GM18861 (cell line): ENCODE measurements around the gene AGPAT3.
A peak's percentile ranks its signal among the peaks of the same experiment; 100 is the strongest.
"Not testable (repeated sequence)": the region's sequence is repeated elsewhere in the genome, so short reads cannot be mapped to it uniquely, and the experiment has no call there.

Experiments used
- ATAC-seq: cut with Tn5 transposase; IDR thresholded peaks from one replicate; pipeline ENCODE4 v1.9.1; 2021; ENCODE audit not compliant: unreplicated experiment

The AGPAT3 gene

DNA sequence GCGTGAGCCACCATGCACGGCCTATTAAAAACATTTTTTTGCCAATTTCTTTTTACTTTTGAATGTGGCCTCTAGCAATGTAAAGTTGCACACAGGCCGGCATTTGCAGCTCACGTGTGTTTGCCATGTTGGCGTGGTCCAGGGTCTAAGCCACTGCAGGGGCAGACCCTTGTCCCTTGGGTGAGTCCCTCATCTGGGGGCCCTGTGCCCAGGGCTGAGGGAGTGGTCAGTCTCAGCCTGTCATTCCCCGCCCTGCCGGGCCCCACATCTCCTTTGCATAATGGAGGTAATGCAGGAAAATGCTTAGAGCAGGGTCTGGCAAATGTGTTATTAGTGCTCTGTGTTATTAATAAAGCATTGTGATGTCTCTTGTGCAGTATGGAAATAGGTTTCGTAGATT lies 16.9 kb downstream of the AGPAT3 start:
- ATAC-seq: no peak

DNA sequence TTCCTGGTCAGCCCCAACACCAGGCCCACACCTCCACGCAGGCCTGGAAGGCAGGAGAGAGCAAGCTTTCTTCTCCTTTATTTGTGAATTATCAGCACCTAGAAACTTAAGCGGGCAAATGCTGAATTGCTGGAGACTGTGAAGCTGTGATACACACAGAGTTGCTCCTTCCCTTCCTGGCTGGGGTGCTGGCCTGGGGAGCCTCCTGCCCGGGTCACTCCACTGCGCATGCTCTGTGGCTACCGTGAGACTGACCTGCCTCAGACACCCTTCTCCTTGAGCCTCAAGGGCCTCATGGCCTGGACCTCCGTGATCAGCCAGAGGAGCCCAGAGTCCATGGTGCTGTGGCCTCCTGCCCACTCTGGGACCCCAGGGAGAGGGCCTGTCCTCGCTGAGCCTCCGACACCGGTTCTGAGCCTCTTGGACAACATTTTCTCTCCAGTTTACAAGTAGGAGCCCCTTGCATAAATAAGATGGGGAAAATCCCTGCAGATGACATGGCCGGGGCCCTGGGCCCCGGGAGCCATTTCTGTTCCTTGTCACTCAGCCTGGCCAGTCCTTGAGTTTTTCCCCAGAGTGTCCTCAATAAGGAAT lies 18.0 kb downstream of the AGPAT3 start:
- ATAC-seq: no peak

DNA sequence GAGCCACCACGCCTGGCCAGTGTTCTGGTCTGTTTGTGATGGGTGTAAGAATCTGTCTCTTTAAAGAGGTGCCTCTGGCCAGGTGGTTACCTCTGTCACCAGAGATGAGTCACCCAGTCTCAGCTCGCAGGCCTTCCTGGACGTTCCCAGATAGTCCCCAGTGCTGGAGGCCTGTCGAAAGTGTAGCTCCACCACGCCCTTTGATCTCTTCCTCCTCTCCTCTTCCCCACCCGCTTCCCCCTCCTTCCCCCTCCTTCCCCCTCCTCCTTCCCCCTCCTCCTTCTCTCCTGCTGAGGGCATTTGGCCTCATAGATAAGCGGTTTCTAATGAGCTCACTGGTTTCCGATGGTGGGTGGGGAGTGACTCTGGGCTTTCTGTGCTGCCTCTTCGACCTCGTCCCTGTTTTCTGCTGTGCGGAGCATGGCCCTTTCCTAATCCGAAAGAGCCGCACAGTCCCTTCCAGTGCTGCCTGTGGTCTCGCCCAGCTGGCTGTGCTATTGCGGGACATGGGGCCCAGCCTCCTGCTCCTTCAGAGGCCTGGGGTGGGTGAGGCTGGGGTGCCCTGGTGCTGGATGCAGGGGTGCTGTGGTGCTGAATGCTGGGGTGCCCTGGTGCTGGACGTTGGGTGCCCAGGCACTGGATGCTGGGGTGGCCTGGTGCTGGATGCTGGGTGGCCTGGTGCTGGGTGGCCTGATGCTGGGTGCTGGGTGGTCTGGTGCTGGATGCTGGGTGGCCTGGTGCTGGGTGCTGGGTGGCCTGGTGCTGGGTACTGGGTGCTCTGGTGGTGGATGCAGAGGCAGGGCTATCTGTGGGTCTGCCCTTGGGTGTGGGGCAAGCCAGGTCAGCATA lies 19.2 kb downstream of the AGPAT3 start:
- no peak for ATAC-seq

DNA sequence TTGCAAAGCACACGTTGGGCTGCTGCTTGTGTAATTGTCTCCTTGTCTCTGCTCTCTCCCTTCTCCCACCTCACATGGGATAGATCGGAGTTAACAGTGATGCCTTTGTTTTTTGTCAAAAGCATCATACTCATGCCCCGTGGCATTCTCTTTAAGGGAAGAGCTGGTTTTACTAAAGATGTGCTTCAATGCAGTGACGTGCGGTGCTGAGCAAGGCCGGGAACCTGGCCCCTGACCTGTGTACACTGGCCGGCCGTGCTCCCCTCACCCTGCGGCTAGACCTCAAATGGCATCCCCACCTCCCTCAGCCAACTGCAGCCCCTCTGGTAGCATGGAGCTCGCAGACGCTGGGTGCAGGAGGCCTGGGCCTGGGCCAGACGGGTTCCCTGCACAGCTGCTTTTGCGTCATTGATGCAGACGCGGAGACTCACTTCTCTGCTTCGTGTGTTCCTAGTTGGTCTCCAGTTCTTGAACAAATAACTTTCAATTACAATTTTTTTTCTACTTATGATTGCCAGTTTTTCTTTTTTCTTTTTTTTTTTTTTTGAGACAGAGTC lies 19.9 kb downstream of the AGPAT3 start:
- ATAC-seq: no peak

DNA sequence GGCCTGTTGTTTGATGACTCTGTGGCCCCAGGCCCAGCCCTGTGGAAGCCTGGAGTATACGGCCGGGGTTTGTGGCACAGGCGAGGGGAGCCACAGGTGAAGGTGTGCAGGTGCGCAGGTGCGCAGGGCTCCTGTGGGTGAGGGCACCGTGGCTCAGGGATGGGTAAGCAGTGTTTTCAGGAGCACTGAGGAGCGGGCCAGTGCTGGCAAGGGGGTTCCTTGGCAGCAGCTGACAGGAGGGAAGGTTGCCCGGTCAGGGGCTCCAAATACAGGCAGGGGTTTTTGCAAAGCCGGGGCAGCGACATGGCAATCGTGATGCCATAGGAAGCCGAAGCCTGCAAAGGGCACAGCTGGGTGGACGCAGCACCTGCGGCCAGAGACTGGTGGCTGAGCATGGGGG lies 20.7 kb downstream of the AGPAT3 start:
- ATAC-seq: no peak

DNA sequence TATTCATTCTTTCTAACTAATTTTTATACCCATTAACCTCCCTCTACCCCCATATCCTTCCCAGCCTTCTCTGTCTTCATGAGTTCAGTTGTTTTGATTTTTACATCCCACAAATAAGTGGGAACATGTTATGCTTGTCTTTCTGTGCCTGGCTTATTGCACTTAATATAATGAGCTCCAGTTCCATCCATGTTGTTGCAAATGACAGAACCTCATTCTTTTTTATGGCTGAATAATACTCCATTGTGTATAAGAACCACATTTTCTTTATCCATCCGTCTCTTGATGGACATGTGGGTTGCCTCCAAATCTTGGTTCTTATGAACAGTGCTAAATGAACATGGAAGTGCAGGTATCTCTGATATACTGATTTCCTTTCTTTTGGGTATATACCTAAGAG lies 21.5 kb downstream of the AGPAT3 start:
- no peak for ATAC-seq

DNA sequence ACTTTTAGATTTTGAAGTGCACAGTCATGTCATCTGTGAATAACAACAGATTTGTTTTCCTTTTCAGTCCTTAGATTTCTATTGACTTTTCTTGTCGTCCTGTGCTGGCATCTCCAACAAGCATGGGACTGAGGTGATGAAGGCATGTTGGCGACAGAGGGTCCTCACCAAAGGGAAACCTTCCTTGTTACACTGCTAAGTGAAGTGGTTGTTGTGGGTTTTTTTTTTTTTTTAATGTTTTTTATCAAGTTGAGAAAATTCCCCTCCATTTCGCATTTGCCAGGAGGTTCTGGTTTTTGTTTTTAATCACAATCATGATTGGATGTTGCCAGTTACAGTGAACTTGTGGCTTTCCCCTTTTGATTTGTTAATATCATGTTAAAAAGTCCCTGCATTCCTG lies 24.0 kb downstream of the AGPAT3 start:
- no peak for ATAC-seq

DNA sequence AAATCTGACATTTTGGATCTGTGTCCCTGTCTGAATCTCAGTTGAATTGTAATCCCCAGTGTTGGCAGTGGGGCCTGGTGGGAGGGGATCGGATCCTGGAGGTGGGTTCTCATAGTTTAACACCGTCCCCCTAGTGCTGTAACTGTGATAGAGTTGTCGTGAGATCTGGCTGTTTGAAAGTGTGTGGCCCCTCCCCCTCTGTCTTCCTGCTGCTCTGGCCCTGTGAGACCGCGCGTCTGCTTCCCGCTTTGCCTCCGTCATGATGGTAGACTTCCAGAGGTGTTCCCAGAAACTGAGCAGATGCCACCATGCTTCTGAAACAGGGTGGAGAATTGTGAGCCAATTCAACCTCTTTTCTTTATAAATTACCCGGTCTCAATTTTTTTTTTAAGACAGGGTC lies 25.0 kb downstream of the AGPAT3 start:
- ATAC-seq: no peak

DNA sequence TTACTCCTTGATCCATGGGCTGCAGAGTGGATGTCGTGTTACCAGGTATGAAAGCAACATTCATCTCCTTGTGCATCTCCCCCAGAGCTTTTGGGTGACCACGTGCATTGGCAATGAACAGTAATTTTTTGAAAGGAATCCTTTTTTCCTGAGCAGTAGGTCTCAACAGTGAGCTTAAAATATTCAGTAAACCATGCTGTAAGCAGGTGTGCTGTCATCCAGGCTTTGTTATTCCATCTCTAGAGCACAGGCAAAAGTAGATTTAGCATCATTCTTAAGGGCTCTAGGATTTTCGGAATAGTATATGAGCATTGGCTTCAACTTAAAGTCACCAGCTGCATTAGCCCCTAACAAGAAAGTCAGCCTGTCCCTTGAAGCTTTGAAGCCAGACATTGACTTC lies 27.3 kb downstream of the AGPAT3 start:
- no peak for ATAC-seq

DNA sequence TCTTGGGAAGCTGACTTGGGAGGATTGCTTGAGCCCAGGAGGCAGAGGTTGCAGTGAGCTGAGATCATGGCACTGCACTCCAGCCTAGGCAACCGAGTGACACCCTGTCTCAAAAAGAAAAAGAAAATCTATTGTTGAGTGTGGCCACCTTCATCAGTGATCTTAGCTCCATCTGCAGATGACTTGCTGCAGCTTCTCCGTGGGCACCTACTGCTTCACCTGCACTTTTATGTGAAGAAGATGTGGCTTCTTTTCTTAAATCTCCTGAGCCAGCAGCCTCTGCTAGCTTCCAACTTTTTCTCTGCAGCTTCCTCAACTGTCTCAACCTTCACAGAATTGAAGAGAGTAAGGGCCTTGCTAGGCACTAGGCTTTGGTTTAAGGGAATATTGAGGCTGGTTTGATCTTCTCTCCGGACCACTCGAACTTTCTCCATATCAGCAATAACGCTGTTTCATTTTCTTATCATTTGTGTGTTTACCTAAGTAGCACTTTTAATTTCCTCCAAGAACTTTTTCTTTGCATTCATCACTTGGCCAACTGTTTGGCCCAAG lies 28.0 kb downstream of the AGPAT3 start:
- peak; percentile 12 for ATAC-seq

DNA sequence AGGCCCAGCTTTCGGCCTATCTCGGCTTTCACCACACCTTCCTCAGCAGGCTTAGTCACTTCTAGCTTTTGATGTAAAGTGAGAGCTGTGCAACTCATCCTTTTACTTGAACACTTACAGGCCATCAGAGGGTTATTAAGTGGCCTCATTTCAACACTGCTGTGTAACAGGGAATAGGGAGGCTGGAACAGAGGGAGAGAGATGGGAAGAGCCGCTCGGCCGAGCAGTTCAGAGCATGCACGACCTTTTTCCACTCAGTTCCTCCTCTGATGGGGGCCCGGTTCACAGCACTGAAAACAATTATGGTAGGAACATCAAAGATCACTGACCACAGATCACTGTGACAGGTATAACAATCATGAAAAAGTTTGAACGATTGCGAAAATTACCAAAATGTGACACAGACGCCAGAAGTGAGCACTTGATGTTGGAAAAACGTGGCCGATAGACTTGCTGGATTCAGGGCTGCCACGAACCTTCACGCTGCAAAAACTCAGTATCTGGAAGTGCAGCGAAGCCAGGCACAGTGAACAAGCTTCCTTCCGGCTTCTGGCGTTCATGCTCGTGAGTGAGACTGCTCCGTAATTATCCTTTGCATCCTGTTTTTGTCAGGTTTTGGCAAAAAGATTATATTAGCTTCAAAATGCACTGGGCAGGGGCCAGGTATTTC lies 28.6 kb downstream of the AGPAT3 start:
- peak; percentile 57 for ATAC-seq

DNA sequence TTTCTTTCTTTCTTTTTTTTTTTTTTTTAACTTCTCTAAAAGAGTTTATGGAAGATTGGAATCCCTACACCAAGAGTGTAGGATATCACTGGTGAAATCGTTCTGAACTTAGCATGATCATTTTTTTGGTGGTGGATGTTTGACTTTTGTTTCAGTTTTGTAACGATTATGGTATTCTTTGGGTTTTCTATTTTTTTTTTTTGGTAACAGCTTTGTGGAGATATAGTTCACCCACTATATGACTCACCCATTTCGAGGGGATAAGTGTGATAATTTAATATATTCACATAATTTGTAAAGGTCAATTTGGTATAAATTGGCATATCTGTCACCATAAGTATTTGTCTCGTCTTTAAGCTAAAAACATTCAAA lies 29.2 kb downstream of the AGPAT3 start:
- no peak for ATAC-seq

DNA sequence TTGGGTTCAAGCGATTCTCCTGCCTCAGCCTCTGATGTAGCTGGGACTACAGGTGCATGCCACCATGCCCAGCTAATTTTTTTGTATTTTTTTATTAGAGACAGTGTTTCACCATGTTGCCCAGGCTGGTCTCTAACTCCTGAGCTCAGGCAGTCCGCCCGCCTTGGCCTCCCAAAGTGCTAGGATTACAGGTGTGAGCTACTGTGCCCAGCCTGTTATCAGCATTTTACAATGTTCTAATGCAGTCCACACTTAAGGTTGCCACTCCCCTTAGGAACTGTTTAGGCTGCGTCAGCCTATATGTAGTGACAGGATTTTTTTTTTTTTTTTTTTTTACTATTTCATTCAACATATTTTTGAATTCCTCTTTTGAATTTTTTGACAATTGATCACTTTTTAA lies 30.2 kb downstream of the AGPAT3 start:
- ATAC-seq: no peak

DNA sequence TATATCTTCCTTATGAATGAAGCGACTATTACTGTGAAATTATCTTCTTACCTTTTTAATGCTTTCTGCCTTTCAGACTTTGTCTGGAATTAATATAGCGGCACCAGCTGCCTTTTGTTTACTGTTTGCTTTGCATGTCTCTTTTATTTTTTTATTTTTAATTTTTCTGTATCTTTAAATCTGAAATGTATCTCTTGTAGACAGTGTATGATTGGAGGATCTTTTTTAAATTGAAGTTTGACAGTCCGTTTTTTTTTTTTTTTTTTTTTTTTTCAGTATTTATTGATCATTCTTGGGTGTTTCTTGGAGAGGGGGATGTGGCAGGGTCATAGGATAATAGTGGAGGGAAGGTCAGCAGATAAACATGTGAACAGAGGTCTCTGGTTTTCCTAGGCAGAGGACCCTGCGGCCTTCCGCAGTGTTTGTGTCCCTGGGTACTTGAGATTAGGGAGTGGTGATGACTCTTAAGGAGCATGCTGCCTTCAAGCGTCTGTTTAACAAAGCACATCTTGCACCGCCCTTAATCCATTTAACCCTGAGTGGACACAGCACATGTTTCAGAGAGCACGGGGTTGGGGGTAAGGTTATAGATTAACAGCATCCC lies 31.8 kb downstream of the AGPAT3 start:
- not testable (repeated sequence) for ATAC-seq

DNA sequence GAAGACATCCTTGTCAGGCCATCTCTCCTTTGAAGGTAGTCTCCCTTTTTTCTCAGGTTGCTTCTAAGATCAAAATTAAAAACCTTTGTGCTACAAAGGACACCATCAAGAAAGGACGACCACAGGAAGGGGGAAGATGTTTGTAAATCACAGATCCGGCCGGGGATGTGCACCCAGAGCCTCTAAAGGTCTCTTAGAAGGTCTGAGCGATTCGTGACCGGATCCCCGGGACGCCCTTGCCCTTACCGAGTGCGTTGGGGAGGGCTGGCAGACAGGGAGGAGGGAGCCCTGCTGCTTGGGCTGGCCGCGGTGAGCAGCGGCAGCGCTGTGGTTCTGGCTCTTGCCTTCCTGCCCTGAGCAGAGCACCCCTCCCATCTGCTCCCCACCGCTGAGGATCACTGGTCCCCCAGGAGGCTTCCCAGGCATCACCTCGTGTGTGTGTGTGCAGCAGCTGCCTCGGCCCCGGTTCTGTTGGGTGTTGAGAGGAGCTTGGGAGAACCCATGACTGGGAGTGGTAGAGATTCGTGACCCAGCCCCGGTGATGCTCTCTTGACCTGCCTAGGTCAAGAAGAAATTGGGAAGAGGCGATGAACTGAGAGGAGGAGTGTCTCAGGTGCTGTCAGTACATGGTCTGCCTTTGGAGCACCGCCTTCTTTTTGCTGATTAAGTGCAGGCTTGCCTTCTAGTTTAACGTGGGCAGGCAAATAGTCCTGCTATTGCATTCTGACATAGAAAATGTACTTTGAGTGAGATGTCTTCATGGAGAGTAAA lies 34.5 kb downstream of the AGPAT3 start:
- ATAC-seq: no peak

DNA sequence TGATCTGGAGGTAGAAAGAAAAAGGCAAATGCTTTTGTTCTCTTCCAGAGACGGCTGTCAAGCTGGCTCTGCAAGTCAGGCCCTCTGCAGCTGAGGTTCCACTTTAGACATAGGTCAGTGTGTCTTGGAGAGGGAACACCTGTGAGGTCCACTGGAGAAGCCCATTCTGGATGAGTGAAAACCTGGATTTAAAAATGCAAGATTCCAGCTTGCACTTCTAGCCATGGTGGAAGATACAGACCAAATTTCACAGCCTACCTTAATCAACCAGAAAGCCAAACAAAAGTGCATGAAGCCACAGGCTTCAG lies 35.0 kb downstream of the AGPAT3 start:
- no peak for ATAC-seq

DNA sequence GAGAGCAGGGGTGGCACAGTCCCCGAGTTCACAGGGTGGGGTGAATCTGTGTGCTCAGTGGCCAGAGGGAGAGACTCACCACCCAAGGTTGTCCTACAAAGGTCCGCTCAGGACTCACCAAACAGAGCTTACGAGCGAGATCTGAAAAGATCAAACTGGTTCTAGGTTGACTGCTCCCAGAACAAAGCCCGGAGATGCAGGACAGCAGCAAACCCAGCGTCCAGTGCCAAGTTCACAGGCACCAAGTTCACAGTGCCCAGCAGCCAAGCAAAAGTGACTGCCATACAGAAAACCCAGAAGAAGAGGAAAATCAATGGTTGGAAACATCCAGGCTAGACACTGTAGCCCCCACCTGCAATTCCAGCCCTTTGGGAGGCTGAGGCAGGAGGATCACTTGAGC lies 35.7 kb downstream of the AGPAT3 start:
- ATAC-seq: no peak

DNA sequence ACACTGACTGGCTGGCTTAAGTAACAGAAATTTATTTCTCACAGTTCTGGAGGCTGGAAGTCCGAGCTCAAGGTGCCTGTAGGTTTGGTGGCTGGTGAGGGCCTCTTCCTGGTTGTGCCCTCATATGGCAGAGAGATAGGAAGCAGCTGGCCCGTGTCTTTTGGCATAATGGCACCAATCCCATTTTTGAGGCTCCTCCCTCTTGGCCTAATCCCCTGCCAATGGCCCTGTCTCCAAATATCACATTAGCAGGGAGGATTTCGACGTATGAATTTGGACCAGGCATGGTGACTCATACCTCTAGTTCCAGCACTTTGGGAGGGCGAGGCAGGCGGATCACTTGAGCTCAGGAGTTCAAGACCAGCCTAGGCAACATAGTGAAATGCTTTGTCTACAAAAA lies 37.4 kb downstream of the AGPAT3 start:
- ATAC-seq: no peak

DNA sequence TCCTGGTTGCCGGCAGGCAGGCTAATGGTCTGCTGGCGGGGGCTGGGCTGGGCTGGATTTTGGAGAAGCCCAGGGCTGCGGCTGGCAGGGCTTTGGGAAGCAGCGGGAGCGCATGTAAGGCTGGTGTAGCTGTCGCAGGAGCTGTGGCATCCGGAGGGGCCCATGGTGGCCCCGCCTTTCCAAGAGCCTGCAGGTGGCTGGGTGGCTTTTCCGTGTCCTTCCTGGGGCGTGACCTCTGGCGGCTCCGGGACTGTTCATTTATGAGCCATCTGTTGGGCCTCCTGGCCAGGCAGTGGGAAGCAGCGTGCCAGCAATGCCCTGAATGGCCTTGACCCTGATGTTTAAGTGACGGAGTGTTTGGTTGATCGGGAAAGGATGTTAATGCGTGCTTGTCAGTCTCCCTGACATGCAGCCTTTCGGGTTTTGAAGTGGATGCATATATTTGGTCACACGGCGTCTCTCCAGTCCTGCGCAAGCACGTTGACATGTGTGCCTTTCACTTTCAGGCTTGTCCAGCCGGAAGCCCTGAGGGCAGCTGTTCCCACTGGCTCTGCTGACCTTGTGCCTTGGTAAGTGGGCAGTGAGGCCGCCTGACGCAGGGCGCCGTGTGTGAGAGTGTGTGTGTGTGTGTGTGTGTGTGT lies 38.5 kb downstream of the AGPAT3 start:
- ATAC-seq: no peak

DNA sequence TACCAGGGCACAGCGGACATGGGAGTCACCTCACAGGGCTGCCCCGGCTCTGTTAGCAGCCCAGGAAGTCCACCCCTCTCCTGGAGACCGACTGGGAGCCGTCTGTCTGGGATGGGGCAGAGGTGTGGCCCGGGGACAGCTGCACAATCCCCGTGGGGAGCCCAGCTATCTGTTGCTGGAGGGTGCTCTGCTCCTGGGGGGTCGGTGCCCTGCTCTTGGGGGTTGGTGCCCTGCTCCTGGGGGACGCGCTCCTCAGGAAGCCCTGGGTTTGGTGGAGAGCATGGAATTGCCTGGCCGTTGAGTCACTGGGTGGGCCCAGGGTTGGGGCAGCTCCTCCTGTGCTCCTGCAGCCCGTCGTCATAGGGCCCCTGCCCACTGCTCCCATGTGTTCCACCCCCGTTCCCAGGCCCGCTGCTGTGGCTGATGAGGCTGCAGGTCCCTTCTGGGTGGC lies 39.3 kb downstream of the AGPAT3 start:
- no peak for ATAC-seq
